Thymus (tissue), 14 donors: ENCODE data around the gene NPDC1. TPM values are rescaled to one million over a fixed set of nuclear protein-coding genes. Genes with fewer than 3 reads are reported as not detected.

Experiments used
- DNase-seq, 9 donors: peaks; one replicate each; pipeline ENCODE4 v3.0.0-alpha.2; 2013; ENCODE audit warnings: low spot score in 9 of 9, low read depth in 6 of 9, missing footprints in 1 of 9
- H3K27ac ChIP-seq, 2 donors: one replicate each; pipeline ENCODE4 v1.5.1; 2013; ENCODE audit warnings: control low read depth in 1 of 2, low read depth in 1 of 2, low read length in 1 of 2, mild to moderate bottlenecking in 1 of 2, moderate library complexity in 1 of 2
- H3K27me3 ChIP-seq, 2 donors: one replicate each; pipeline ENCODE4 v1.5.1; 2013; ENCODE audit warnings: low read length in 1 of 2; ENCODE audit not compliant: control insufficient read depth in 2 of 2, insufficient read depth in 1 of 2
- H3K36me3 ChIP-seq, 2 donors: one replicate each; pipeline ENCODE4 v1.5.1; 2013; ENCODE audit warnings: low read length in 1 of 2, mild to moderate bottlenecking in 1 of 2, moderate library complexity in 1 of 2; ENCODE audit not compliant: control insufficient read depth in 2 of 2, insufficient read depth in 2 of 2
- H3K4me1 ChIP-seq, 2 donors: one replicate each; pipeline ENCODE4 v1.5.1; 2013; ENCODE audit warnings: low read length in 2 of 2; ENCODE audit not compliant: control insufficient read depth in 2 of 2, insufficient read depth in 2 of 2
- H3K4me3 ChIP-seq, 2 donors: one replicate each; pipeline ENCODE4 v1.5.1; 2013; ENCODE audit warnings: low read length in 2 of 2, control low read depth in 1 of 2, mild to moderate bottlenecking in 1 of 2
- H3K9me3 ChIP-seq, 2 donors: one replicate each; pipeline ENCODE4 v1.5.1; 2013; ENCODE audit warnings: low read length in 1 of 2, mild to moderate bottlenecking in 1 of 2; ENCODE audit not compliant: control insufficient read depth in 2 of 2, insufficient read depth in 1 of 2
- WGBS: extraction: QIAGEN DNeasy Blood & Tissue Kit; methylation state at CpG from one replicate; pipeline ENCODE4 v1.1.7; 2013; 5-methylcytosine and 5-hydroxymethylcytosine counted together
- long read RNA-seq, 10 donors: transcript quantifications; one replicate each; lab custom pipeline, GENCODE V29; 2026
- polyA plus RNA-seq: library from polyadenylated mRNA; stranded (reverse); fragments of 200-250 nt; gene quantifications from one replicate; pipeline ENCODE4 v1.2.3, GENCODE V29; 2013
- total RNA-seq: library from RNA; stranded (reverse); fragments of 120-200 nt; gene quantifications from one replicate; pipeline ENCODE4 v1.2.4, GENCODE V29; 2013
- donor health status: healthy.

Gene NPDC1, protein sequence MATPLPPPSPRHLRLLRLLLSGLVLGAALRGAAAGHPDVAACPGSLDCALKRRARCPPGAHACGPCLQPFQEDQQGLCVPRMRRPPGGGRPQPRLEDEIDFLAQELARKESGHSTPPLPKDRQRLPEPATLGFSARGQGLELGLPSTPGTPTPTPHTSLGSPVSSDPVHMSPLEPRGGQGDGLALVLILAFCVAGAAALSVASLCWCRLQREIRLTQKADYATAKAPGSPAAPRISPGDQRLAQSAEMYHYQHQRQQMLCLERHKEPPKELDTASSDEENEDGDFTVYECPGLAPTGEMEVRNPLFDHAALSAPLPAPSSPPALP
- 4.8 TPM for total RNA-seq
- 71.1 TPM for polyA plus RNA-seq
- long read RNA-seq, donor 1, partial matches to known transcripts = 0 of 1 reads
- long read RNA-seq, donor 1, other reads (novel, unspliced or antisense) = 0 of 1 reads
- long read RNA-seq, donor 2 = 0 reads
- long read RNA-seq, donor 3, transcript NPDC1-202 (9 exons, 1,494 nt) = major isoform, 6 of 8 reads
- long read RNA-seq, donor 3, partial matches to known transcripts = 0 of 8 reads
- long read RNA-seq, donor 3, other reads (novel, unspliced or antisense) = 0 of 8 reads
- long read RNA-seq, donor 4, partial matches to known transcripts = 0 of 5 reads
- long read RNA-seq, donor 4, other reads (novel, unspliced or antisense) = 0 of 5 reads
- long read RNA-seq, donor 5, transcript NPDC1-202 (9 exons, 1,494 nt) = major isoform, 8 of 20 reads
- long read RNA-seq, donor 5, partial matches to known transcripts = 7 of 20 reads
- long read RNA-seq, donor 5, other reads (novel, unspliced or antisense) = 0 of 20 reads
- long read RNA-seq, donor 6, partial matches to known transcripts = 0 of 3 reads
- long read RNA-seq, donor 6, other reads (novel, unspliced or antisense) = 0 of 3 reads
- long read RNA-seq, donor 7, partial matches to known transcripts = 0 of 4 reads
- long read RNA-seq, donor 7, other reads (novel, unspliced or antisense) = 0 of 4 reads
- long read RNA-seq, donor 8 = 0 reads
- long read RNA-seq, donor 9, partial matches to known transcripts = 0 of 2 reads
- long read RNA-seq, donor 9, other reads (novel, unspliced or antisense) = 0 of 2 reads
- long read RNA-seq, donor 10 = 0 reads

DNA sequence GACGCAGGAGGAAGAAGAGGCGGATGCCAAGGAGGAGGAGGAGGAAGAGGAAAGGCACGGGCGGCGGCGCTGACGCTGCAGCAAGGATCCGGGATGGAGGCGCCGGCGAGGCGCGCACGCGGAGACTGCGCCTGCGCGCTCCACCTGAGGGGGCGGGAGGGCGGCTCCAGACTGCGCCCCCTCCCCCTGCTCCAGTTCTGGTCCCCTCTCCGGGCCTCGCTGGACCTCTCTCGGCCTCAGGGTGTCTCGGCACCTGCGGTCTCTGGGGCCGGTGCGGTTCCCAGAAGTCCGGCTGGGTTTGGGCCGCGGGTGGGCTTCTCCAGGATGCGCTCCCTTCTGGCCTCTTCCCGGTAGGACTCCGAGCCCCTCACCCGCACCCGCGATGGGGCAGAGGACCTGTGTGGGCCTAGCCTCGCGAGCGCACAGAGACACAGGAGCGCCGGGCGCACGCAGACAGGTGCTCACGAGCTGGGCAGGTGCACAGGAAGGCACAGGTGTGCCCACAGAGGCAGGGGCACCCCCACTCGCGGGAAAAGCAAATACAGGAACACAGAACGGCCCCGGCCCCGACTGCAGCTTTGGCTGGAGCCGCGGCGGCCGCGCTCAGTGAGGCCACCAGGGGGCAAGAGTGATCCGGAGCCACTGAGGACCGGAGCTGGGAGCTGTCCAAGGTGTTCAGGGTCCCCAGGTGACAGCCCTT, at the start of gene NPDC1:
Gene NPDC1, minus strand, starts transcription at position 90 of the 700 bp plus-strand sequence. CDS start 188 bp downstream, outside the sequence.
- H3K36me3 ChIP-seq = no peaks in the 10 kb centered on the region
- no peak within 1 kb of the TSS for H3K27ac ChIP-seq
- WGBS = under 1% methylated on average over 57 of the region's 57 CpGs
- peaks cover 77 to 89% of the 10 kb centered on the region in 2 donors for H3K27me3 ChIP-seq
- DNase-seq = peak in 6 of 9 donors; percentile 50 to 80 (median 70)
- peak within 1 kb of the TSS in 1 of 2 donors; percentile 38 for H3K4me3 ChIP-seq
- H3K9me3 ChIP-seq = peaks cover 2 to 12% of the 10 kb centered on the region in 2 donors
- peaks cover 0 to 16% of the 10 kb centered on the region in 2 donors for H3K4me1 ChIP-seq

DNA sequence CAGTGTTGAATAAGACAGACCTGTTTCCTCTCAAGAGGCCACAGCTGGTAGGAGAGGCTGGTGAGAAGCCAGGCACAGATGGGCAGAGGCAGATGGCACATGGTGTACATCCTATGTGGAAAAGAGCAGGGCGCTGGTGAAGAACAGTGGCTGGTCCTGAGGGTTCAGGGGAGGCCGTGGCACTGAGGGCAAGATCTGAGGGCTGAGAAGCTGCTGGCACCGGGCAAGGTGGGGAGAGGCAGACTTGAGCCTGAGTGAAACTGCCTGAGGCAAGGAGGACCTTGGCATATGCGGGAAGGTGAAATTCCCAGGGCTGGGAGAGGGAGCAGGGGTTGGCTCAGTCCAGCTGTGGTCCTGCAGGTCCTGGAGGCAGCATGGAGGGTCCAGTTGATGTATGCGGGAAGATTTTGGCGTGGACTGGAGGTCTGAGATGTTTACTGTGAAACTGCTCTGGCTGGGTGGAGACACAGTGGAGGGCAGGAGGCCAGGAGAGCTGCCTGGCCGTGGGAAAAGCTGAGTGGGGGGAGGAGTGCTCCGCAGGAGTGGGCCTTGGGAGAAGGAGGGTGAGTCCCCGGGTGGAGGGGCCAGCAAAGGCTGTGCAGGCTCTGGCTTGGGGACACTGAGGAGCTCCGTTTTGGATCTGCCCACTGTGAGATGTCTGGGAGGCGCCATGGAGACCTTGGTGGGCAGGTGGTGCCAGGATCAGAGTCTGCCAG, 43.4 kb upstream of the NPDC1 start:
- WGBS = 97% methylated on average over 11 of the region's 11 CpGs
- Histone ChIP-seq H3K27me3 (peaks cover 5 to 18% of the 10 kb centered on the region in 2 donors), H3K36me3 (peaks cover 6 to 9% of the 10 kb centered on the region in 2 donors), H3K4me1 (peaks cover 15 to 20% of the 10 kb centered on the region in 2 donors), H3K9me3 (no peaks in the 10 kb centered on the region), H3K27ac (no peak overlapping the region), H3K4me3 (no peak overlapping the region)
- no peak for DNase-seq

DNA sequence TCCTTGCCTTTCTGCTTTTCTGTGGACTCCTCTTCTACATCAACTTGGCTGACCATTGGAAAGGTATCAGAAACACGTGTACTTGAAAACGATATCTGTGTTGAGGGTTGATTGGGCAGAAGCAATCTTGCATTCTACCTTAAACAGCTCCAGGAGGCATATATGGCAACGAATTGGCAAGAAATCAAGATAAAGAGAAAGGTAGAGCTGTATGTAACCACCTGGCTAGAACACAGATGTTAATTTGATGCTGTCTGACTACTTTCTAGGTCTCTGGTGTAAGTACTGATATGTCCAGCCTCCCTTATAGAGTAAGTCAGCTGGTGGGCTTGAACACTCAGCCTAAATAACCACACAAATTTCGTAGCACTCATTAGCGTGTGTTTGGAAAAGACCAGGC, 42.1 kb upstream of the NPDC1 start:
- H3K27me3 ChIP-seq = peaks cover 5 to 24% of the 10 kb centered on the region in 2 donors
- peaks cover 15 to 20% of the 10 kb centered on the region in 2 donors for H3K4me1 ChIP-seq
- H3K4me3 ChIP-seq = no peak overlapping the region
- 95% methylated on average over 5 of the region's 5 CpGs for WGBS
- no peak overlapping the region for H3K27ac ChIP-seq
- no peak for DNase-seq
- peaks cover 6 to 9% of the 10 kb centered on the region in 2 donors for H3K36me3 ChIP-seq
- no peaks in the 10 kb centered on the region for H3K9me3 ChIP-seq

DNA sequence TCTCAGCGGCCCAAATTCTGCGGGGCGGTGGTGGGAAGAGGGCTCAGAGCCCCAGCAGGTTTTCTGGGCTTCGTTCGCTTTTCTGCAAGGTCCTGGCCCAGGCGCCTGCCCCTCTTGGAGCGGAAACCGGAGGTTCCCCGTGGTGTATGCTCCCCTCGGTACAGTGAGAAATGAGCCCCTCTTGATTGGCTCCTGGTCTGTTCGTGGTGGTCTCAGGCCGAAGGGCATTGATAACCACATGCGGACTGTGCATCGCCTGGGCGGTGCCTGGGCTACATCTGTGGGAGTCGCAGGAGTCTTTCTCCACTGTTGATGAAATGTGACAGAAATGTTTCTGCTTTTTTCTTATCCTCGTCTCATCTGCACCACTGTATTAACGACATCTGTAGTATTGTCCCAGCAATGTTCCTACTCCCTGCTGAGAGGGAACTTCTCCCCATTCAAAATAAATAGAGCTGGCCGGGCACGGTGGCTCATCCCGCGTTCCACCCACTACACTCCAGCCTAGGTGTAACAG, 41.5 kb upstream of the NPDC1 start:
- peak overlapping the region; percentile 82 to 93 for H3K27ac ChIP-seq
- H3K27me3 ChIP-seq = peaks cover 5 to 29% of the 10 kb centered on the region in 2 donors
- WGBS = 15% methylated on average over 22 of the region's 22 CpGs
- peaks cover 15 to 20% of the 10 kb centered on the region in 2 donors for H3K4me1 ChIP-seq
- peaks cover 3 to 8% of the 10 kb centered on the region in 2 donors for H3K36me3 ChIP-seq
- H3K9me3 ChIP-seq = no peaks in the 10 kb centered on the region
- no peak for DNase-seq
- H3K4me3 ChIP-seq = peak overlapping the region; percentile 66 to 70

DNA sequence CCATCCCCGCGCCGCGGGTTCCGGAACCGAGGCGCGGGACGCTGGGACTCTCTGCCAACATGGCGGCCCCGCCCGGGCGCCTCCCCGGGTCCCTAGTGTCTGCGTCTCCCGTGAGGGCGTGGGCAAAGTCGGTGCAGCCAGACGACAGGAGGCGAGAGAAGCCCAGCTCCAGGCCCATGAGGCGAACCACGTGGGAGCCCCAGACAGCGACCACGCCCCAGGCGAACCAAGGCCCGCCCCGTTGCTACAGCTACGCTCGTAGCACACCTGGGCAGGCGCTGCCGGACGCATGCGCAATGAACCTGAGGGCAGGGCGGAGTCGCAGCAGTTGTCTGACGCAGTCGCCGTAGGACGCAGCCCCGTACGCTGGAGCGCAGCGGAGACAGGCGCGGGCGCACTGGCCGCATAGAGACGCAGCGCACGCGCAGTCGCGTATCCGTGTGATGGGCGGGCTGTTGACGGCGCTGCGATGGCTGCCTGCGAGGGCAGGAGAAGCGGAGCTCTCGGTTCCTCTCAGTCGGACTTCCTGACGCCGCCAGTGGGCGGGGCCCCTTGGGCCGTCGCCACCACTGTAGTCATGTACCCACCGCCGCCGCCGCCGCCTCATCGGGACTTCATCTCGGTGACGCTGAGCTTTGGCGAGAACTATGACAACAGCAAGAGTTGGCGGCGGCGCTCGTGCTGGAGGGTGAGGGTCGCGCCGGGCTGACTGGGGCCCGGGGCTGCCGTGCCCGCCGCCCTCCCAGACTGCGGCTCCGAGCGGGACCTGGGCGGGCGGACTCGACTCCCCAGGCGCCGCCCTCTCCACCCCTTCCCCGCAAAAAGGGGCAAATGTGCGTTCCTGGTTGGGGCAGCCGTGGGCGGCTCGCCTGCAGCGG, 40.8 kb upstream of the NPDC1 start, which contains the start of gene MAN1B1:
Gene MAN1B1, plus strand, starts transcription at position 455 of the 878 bp plus-strand sequence. Its CDS starts 15 bp downstream, at position 470.
- Histone ChIP-seq H3K4me1 (peaks cover 15 to 20% of the 10 kb centered on the region in 2 donors), H3K9me3 (no peaks in the 10 kb centered on the region), H3K27ac (peak within 1 kb of the TSS; percentile 82 to 93), H3K4me3 (peak within 1 kb of the TSS; percentile 66 to 70), H3K27me3 (peaks cover 5 to 29% of the 10 kb centered on the region in 2 donors), H3K36me3 (peaks cover 3% of the 10 kb centered on the region in 2 donors)
- peak; percentile 97 to 100 (median 98) for DNase-seq
- under 1% methylated on average over 101 of the region's 101 CpGs for WGBS

DNA sequence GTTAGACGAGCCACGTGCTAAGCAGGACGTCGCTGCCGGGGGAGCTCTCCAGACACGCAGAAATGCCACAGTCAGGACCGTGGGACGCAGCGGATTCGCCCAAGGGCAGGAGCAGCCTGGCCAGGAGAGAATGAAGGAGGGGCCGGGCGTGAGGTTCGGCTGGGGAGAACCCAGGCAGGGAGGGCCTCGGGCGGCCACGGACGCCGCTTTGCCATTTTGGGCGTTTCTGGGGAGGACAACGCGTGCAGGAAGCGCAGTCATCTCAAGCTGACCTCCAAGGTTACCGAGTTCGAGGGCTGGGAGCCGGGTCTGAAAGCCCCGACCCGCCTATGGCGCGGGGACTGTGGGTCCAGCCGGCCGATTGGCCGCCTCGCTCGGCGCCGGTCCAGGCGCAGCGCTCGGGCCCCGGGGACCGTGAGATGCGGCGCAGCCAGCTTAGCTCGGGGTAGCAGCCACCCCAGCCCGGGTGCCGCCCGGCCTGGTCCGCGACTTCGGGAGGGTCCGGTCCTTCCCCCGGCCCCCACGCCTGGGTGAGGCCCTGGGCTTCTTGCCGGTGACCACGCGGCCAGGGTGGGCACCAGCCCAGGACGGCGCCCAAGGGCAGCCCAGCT, 40.0 kb upstream of the NPDC1 start:
- DNase-seq = no peak

DNA sequence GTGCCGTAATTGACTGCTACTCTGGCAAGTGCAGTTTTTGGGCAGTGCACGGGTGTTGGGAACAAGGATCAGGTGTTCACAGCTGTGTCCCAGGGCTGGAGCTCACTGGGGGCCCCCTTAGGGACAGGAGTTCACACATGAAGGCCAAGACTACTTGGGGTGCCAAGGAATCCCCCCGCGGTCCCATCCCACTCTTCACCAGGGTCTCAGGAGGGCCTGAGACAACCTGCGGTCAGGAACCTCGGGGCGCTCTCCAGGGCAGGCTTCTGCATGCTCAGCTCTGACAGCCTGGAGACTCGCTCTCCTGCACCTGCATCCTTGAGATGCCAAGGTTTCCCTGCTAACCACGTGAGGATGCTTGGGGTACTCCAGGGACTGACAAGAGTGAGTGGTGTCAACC, 38.5 kb upstream of the NPDC1 start:
- DNase-seq = no peak
- peaks cover 15 to 20% of the 10 kb centered on the region in 2 donors for H3K4me1 ChIP-seq
- H3K36me3 ChIP-seq = no peaks in the 10 kb centered on the region
- H3K9me3 ChIP-seq = no peaks in the 10 kb centered on the region
- WGBS = 88% methylated on average over 9 of the region's 9 CpGs
- H3K27ac ChIP-seq = no peak overlapping the region
- no peak overlapping the region for H3K4me3 ChIP-seq
- H3K27me3 ChIP-seq = peaks cover 5 to 46% of the 10 kb centered on the region in 2 donors

More for the DNA sequence above, 40.0 kb upstream of the NPDC1 start:
- peak overlapping the region in 1 of 2 donors; percentile 80 for H3K27ac ChIP-seq
- 2% methylated on average over 58 of the region's 58 CpGs for WGBS
- H3K4me3 ChIP-seq = peak overlapping the region; percentile 48 to 70
- peaks cover 5 to 31% of the 10 kb centered on the region in 2 donors for H3K27me3 ChIP-seq
- peaks cover under 1 to 2% of the 10 kb centered on the region in 2 donors for H3K36me3 ChIP-seq
- peaks cover 15 to 20% of the 10 kb centered on the region in 2 donors for H3K4me1 ChIP-seq
- H3K9me3 ChIP-seq = no peaks in the 10 kb centered on the region
